NCI-H1092 (cell line): Measurements from ENCODE around the gene PPP1R15B.

ENCODE experiments used
- DNase-seq: peaks from one replicate; lab custom pipeline; 2025; lab: John Stamatoyannopoulos, UW

PPP1R15B gene

GRCh38 chr1:204400882-204401510 lies 10.6 kb downstream of the PPP1R15B start:
- DNase-seq = no peak

GRCh38 chr1:204398197-204399125 lies 13.2 kb downstream of the PPP1R15B start:
- DNase-seq = peak; percentile 82

- no peak for DNase-seq
Observed at GRCh38 chr1:204396015-204396583, 15.5 kb downstream of the PPP1R15B start.

- no peak for DNase-seq
Observed at GRCh38 chr1:204391629-204392028, 20.0 kb downstream of the PPP1R15B start.

- no peak for DNase-seq
Observed at GRCh38 chr1:204390751-204391466, 20.7 kb downstream of the PPP1R15B start.

GRCh38 chr1:204385727-204386126 lies 25.9 kb downstream of the PPP1R15B start:
- no peak for DNase-seq

- DNase-seq = no peak
Observed at GRCh38 chr1:204384636-204385352, 26.8 kb downstream of the PPP1R15B start.

- no peak for DNase-seq
Observed at GRCh38 chr1:204383163-204383904, 28.3 kb downstream of the PPP1R15B start.

GRCh38 chr1:204382714-204383083 lies 28.9 kb downstream of the PPP1R15B start:
- DNase-seq = no peak

GRCh38 chr1:204380293-204380831 lies 31.3 kb downstream of the PPP1R15B start:
- DNase-seq = no peak

- peak; percentile 38 for DNase-seq
Observed at GRCh38 chr1:204377800-204378668, 33.6 kb downstream of the PPP1R15B start.

- no peak for DNase-seq
Observed at GRCh38 chr1:204376919-204377799, 34.5 kb downstream of the PPP1R15B start.

GRCh38 chr1:204376465-204376864 lies 35.2 kb downstream of the PPP1R15B start:
- no peak for DNase-seq

- DNase-seq = no peak
Observed at GRCh38 chr1:204373911-204374310, 37.7 kb downstream of the PPP1R15B start.

- no peak for DNase-seq
Observed at GRCh38 chr1:204370176-204370575, 41.4 kb downstream of the PPP1R15B start.

GRCh38 chr1:204368996-204369726 lies 42.5 kb downstream of the PPP1R15B start:
- no peak for DNase-seq

GRCh38 chr1:204367956-204368355 lies 43.7 kb downstream of the PPP1R15B start:
- DNase-seq = no peak
